GM12878 (cell line): ENCODE measurements around the gene RNF220. TPM values are rescaled to one million over a fixed set of nuclear protein-coding genes. Genes with fewer than 3 reads are reported as not detected.

Experiments
- ATAC-seq: fragments of 200-7000 bp; cut with Tn5 transposase; 3 replicates; pipeline ENCODE4 v1.9.1; 2020; ENCODE audit warnings: mild to moderate bottlenecking, moderate library complexity
- BruUV-seq: library from RNA; stranded (reverse); fragments of 400-500 nt; replicated peaks from 2 replicates; lab custom pipeline; 2021; lab: Mats Ljungman, UMichigan
- CTCF ChIA-PET: fragments of 300-600 bp; sonication (Branson Sonifier 250); formaldehyde crosslinking; extraction: SDS; loops from one replicate; lab custom pipeline; 2021; ENCODE audit warnings: inconsistent platforms; lab: Yijun Ruan, JAX
- POLR2A ChIA-PET: fragments of 350-600 bp; formaldehyde crosslinking; extraction: SDS; loops from one replicate; lab custom pipeline; 2021; ENCODE audit warnings: inconsistent platforms; lab: Charles Lee
- RAD21 ChIA-PET: fragments of 300-600 bp; sonication (Branson Sonifier 250); formaldehyde crosslinking; loops from one replicate; lab custom pipeline; 2023; ENCODE audit warnings: antibody characterized with exemption; ENCODE audit not compliant: unreplicated experiment; lab: Charles Lee
- SMC1A ChIA-PET: fragments of 300-600 bp; sonication (Branson Sonifier 250); formaldehyde crosslinking; loops from one replicate; lab custom pipeline; 2023; ENCODE audit not compliant: unreplicated experiment, uncharacterized antibody; lab: Charles Lee
- DNase-seq: peaks from one replicate; pipeline ENCODE4 v3.0.0-alpha.2; 2011; ENCODE audit warnings: low read depth, low spot score
- FAIRE-seq: peaks from 3 replicates; lab custom pipeline; 2011; peaks lifted over from hg19 to GRCh38; lab: Jason Lieb, UNC
- H2AFZ ChIP-seq: 2 replicates; pipeline ENCODE4 v1.6.0; 2011; ENCODE audit warnings: low read depth, low read length, control low read depth; ENCODE audit not compliant: control insufficient read depth
- H3K27ac ChIP-seq: 2 replicates; pipeline ENCODE4 v1.5.1; 2011; ENCODE audit warnings: control low read depth; ENCODE audit not compliant: control insufficient read depth, insufficient read depth
- H3K27me3 ChIP-seq, 2 experiments: replicated peaks in 1 of 2; 2 replicates each; pipeline versions ENCODE4 v1.6.0 to v1.6.1; 2011; ENCODE audit warnings: low read length in 1 of 2; ENCODE audit not compliant: control insufficient read depth in 2 of 2, insufficient read depth in 2 of 2
- H3K36me3 ChIP-seq, 2 experiments: 2 replicates each; pipeline ENCODE4 v1.5.1; 2011; ENCODE audit warnings: low read length in 1 of 2; ENCODE audit not compliant: control insufficient read depth in 2 of 2, insufficient read depth in 2 of 2
- H3K4me1 ChIP-seq: 2 replicates; pipeline ENCODE4 v1.6.1; 2011; ENCODE audit warnings: mild to moderate bottlenecking, low read length, moderate library complexity, mixed read lengths; ENCODE audit not compliant: control insufficient read depth, insufficient read depth
- H3K4me2 ChIP-seq: 2 replicates; pipeline ENCODE4 v1.6.0; 2011; ENCODE audit warnings: control low read depth; ENCODE audit not compliant: control insufficient read depth, insufficient read depth
- H3K4me3 ChIP-seq: fragments of 200-600 bp; sonication (generic); 2 replicates; pipeline ENCODE4 v1.5.1; 2016
- H3K79me2 ChIP-seq: 2 replicates; pipeline ENCODE4 v1.6.0; 2011; ENCODE audit warnings: low read length; ENCODE audit not compliant: control insufficient read depth, insufficient read depth
- H3K9ac ChIP-seq: 2 replicates; pipeline ENCODE4 v1.8.0; 2011; ENCODE audit warnings: low read length, control low read depth, mixed read lengths; ENCODE audit not compliant: control insufficient read depth, insufficient read depth
- H3K9me3 ChIP-seq: replicated peaks from 3 replicates; pipeline ENCODE4 v1.5.1; 2011; ENCODE audit warnings: mild to moderate bottlenecking, low read length; ENCODE audit not compliant: control insufficient read depth, insufficient read depth
- H4K20me1 ChIP-seq: 2 replicates; pipeline ENCODE4 v1.6.0; 2011; ENCODE audit not compliant: control insufficient read depth, insufficient read depth
- CBX5 ChIP-seq: sonication (generic); IDR thresholded peaks from 2 replicates; pipeline ENCODE4 v1.6.1; 2016; ENCODE audit warnings: low read depth, moderate library complexity, mild to moderate bottlenecking, inconsistent platforms
- CHD2 ChIP-seq: IDR thresholded peaks from 2 replicates; pipeline ENCODE4 v1.6.1; 2011; ENCODE audit warnings: low read depth, low read length, improper control_type of control experiment, borderline replicate concordance
- FOS ChIP-seq: IDR thresholded peaks from 3 replicates; pipeline ENCODE4 v1.6.1; 2011; ENCODE audit warnings: borderline replicate concordance; ENCODE audit not compliant: insufficient read length; ENCODE audit errors: extremely low read depth
- HSF1 ChIP-seq: fragments of 150-350 bp; IDR thresholded peaks from 2 replicates; pipeline ENCODE4 v1.6.1; 2014; ENCODE audit warnings: mild to moderate bottlenecking, low read depth, low read length
- MEF2B ChIP-seq: fragments of 450-650 bp; IDR thresholded peaks from 2 replicates; pipeline ENCODE4 v1.6.1; 2018; ENCODE audit warnings: mild to moderate bottlenecking, moderate library complexity; ENCODE audit not compliant: partially characterized antibody, poor library complexity, severe bottlenecking
- NFXL1 ChIP-seq: fragments of 450-650 bp; IDR thresholded peaks from 2 replicates; pipeline ENCODE4 v1.6.1; 2017; ENCODE audit warnings: antibody characterized with exemption, mild to moderate bottlenecking, borderline replicate concordance
- NR2C1 ChIP-seq: fragments of 450-650 bp; IDR thresholded peaks from 2 replicates; pipeline ENCODE4 v1.6.1; 2017; ENCODE audit warnings: antibody characterized with exemption, mild to moderate bottlenecking, moderate library complexity
- PKNOX1 ChIP-seq: fragments of 450-650 bp; IDR thresholded peaks from 2 replicates; pipeline ENCODE4 v1.6.1; 2016; ENCODE audit warnings: mild to moderate bottlenecking
- POLR2AphosphoS2 ChIP-seq: IDR thresholded peaks from 2 replicates; pipeline ENCODE4 v1.6.1; 2011; ENCODE audit warnings: low read depth, mild to moderate bottlenecking, low read length, improper control_type of control experiment, moderate library complexity
- RCOR1 ChIP-seq: conservative IDR thresholded peaks from 2 replicates; pipeline ENCODE4 v1.6.1; 2012; ENCODE audit warnings: low read depth, low read length, improper control_type of control experiment
- SUPT20H ChIP-seq: IDR thresholded peaks from 2 replicates; pipeline ENCODE4 v1.6.1; 2011; ENCODE audit warnings: low read depth, mild to moderate bottlenecking, low read length, moderate library complexity, borderline replicate concordance; ENCODE audit not compliant: control insufficient read depth
- TBL1XR1 ChIP-seq: IDR thresholded peaks from 2 replicates; pipeline ENCODE4 v1.6.1; 2012; ENCODE audit warnings: low read depth, low read length, improper control_type of control experiment
- TCF3 ChIP-seq: IDR thresholded peaks from 2 replicates; pipeline ENCODE4 v1.6.1; 2012; ENCODE audit warnings: low read depth, mild to moderate bottlenecking, low read length, borderline replicate concordance; ENCODE audit not compliant: insufficient read depth
- TCF7 ChIP-seq: IDR thresholded peaks from 2 replicates; pipeline ENCODE4 v1.6.1; 2014; ENCODE audit warnings: antibody characterized with exemption, borderline replicate concordance
- ZZZ3 ChIP-seq: IDR thresholded peaks from 2 replicates; pipeline ENCODE4 v1.6.1; 2011; ENCODE audit warnings: low read depth; ENCODE audit not compliant: control insufficient read depth, insufficient read length
- WGBS: methylation state at CpG from one replicate; pipeline ENCODE4 v1.1.6; 2016; ENCODE audit warnings: low lambda C conversion rate; ENCODE audit not compliant: insufficient replicate concordance, insufficient coverage; ENCODE audit errors: missing lambda C conversion rate; 5-methylcytosine and 5-hydroxymethylcytosine counted together
- in situ Hi-C: fragments of 300-500 bp; cut with MboI; formaldehyde crosslinking; loops from 9 replicates; pipeline ENCODE4 v1.14.3; 2018; ENCODE audit warnings: mixed read lengths
- intact Hi-C: fragments of 100-400 bp; cut with micrococcal nuclease; formaldehyde crosslinking; loops from one replicate; pipeline ENCODE4 v1.14.2; 2022; ENCODE audit not compliant: unreplicated experiment
- polyA plus RNA-seq, 11 experiments: library from polyadenylated mRNA; depleted of rRNA in 4 of 11; unstranded in 6 of 11; stranded (reverse) in 5 of 11; fragments of >200 nt; fragmentation: Nextera tagmentation in 4 of 11; fragmentation: Illumina TruSeq in 1 of 11; extraction: Ambion mirVana in 4 of 11; extraction: Trizol in 1 of 11; gene quantifications; 1 replicate in 1 of 11; 2 replicates in 10 of 11; pipeline versions ENCODE4 v1.2.1 to v1.2.3, GENCODE V29; 2011 to 2016; ENCODE audit warnings: inconsistent platforms in 2 of 11, missing spikeins in 2 of 11, low read depth in 1 of 11
- total RNA-seq, 4 experiments: library from RNA; depleted of rRNA in 3 of 4; stranded (reverse); fragments of >200 nt in 3 of 4; fragmentation: Illumina TruSeq in 1 of 4; extraction: Trizol in 1 of 4; gene quantifications; 2 replicates each; pipeline versions ENCODE4 v1.2.1 to v1.2.3, GENCODE V29; 2013 to 2021

Gene RNF220
- total and polyA plus RNA-seq, 10 of the 15 experiments (the other 5 are each of a cell fraction or from before 2014, with no cell fraction given): 4.6 to 84.1 (median 53.7) TPM

GRCh38 chr1:44485934-44486460, 80.9 kb downstream of the RNF220 start:
- POLR2A ChIA-PET: no interaction called here
- WGBS: 20% methylated on average over 5 of the region's 5 CpGs

More at GRCh38 chr1:44485934-44486460, 80.9 kb downstream of the RNF220 start:
- no peak overlapping the region for H3K27ac ChIP-seq
- H3K9me3 ChIP-seq: no peaks in the 10 kb centered on the region
- no peak overlapping the region for H2AFZ ChIP-seq
- FAIRE-seq: no peak
- CTCF ChIA-PET: no interaction called here
- no peaks in the 10 kb centered on the region for H3K79me2 ChIP-seq
- H3K9ac ChIP-seq: no peak overlapping the region
- no peaks in the 10 kb centered on the region for H3K36me3 ChIP-seq
- no peak overlapping the region for H3K4me2 ChIP-seq
- H3K4me1 ChIP-seq: no peaks in the 10 kb centered on the region
- no peak for ATAC-seq
- intact Hi-C loops (no loop called here), in situ Hi-C loops (loop anchor here (5.0 kb wide), 1 partner anchor 49 kb away; no protein-coding TSS in a partner anchor)
- H3K4me3 ChIP-seq: no peak overlapping the region
- BruUV-seq: no TSS peak
- TF ChIP-seq PKNOX1 (no peak), CBX5 (no peak), POLR2AphosphoS2 (no peak), HSF1 (no peak), NFXL1 (no peak), MEF2B (no peak), SUPT20H (no peak), RCOR1 (no peak), TBL1XR1 (no peak), FOS (no peak), ZZZ3 (no peak), NR2C1 (no peak), TCF3 (no peak), TCF7 (no peak), CHD2 (no peak)
- no peaks in the 10 kb centered on the region for H4K20me1 ChIP-seq
- peaks cover 0 to 2% of the 10 kb centered on the region in 2 experiments; a peak in 2 of 4 replicates for H3K27me3 ChIP-seq
- SMC1A ChIA-PET: interaction anchor here (0.8 kb wide), 1 partner anchor 27 kb away, joined by 3 read pairs; no protein-coding TSS in a partner anchor
- RAD21 ChIA-PET: no interaction called here
- no peak for DNase-seq
